ENCODE data around the gene ASB6.

ASB6 gene

DNA sequence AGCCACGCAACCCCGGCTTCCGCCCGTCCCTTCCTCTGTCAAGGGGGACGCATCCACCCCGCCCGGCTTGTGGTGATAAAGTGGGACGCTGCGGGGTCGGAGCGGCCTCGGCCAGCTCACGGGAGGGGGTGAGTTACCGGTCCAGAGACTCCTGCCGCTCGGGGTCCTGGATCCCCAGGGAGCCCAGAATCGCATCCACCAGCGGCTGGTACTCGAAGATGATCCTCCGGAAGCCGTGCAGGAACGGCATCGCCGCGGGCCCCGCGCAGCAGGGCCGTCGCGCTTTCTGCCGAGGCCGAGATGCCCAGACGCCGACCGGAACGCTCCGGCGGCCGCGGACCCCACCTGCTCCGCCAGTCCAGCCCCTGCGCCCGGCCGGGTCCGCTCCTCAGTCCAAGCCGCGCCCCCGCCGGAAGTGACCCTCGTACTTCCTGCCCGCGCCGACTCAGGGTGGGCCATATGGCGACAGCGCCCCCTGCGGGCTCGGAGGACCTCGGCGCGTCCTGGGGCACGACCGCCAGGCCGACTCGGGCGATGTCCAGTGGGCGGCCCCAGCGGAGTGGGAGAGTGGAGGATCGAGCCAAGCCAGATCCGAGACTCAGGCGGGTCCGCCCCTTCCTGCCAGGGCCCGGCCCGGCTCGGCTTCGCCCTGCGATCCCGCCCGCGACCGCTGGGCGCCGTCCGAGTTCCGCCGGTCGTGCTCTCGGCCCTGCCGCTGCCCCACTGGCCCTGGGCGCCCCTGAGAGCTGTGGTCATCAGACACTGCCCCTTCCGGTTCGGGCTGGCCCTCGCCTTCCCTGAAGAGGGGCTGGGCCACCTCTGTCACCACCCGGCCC lies at the start of gene ASB6:
ASB6 (minus strand) TSS at position 402 of the 836 bp plus-strand sequence; CDS start at position 250, 152 bp downstream.
- TF ChIP-seq, protein P1, sequence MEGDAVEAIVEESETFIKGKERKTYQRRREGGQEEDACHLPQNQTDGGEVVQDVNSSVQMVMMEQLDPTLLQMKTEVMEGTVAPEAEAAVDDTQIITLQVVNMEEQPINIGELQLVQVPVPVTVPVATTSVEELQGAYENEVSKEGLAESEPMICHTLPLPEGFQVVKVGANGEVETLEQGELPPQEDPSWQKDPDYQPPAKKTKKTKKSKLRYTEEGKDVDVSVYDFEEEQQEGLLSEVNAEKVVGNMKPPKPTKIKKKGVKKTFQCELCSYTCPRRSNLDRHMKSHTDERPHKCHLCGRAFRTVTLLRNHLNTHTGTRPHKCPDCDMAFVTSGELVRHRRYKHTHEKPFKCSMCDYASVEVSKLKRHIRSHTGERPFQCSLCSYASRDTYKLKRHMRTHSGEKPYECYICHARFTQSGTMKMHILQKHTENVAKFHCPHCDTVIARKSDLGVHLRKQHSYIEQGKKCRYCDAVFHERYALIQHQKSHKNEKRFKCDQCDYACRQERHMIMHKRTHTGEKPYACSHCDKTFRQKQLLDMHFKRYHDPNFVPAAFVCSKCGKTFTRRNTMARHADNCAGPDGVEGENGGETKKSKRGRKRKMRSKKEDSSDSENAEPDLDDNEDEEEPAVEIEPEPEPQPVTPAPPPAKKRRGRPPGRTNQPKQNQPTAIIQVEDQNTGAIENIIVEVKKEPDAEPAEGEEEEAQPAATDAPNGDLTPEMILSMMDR (IDR thresholded peaks at IDR 0.05): peak; percentile 99
- Mint-ChIP-seq H3K4me1 (peaks cover 48% of the 10 kb centered on the region), H3K36me3 (ENCODE audit: low read depth) (peaks cover 12% of the 10 kb centered on the region), H3K27me3 (ENCODE audit: low read depth, poor library complexity) (no peaks in the 10 kb centered on the region), H3K27ac (peak within 1 kb of the TSS; percentile 85), H3K9me3 (no peaks in the 10 kb centered on the region), H3K4me3 (peak within 1 kb of the TSS; percentile 88)
- DNase-seq: peak; percentile 100

DNA sequence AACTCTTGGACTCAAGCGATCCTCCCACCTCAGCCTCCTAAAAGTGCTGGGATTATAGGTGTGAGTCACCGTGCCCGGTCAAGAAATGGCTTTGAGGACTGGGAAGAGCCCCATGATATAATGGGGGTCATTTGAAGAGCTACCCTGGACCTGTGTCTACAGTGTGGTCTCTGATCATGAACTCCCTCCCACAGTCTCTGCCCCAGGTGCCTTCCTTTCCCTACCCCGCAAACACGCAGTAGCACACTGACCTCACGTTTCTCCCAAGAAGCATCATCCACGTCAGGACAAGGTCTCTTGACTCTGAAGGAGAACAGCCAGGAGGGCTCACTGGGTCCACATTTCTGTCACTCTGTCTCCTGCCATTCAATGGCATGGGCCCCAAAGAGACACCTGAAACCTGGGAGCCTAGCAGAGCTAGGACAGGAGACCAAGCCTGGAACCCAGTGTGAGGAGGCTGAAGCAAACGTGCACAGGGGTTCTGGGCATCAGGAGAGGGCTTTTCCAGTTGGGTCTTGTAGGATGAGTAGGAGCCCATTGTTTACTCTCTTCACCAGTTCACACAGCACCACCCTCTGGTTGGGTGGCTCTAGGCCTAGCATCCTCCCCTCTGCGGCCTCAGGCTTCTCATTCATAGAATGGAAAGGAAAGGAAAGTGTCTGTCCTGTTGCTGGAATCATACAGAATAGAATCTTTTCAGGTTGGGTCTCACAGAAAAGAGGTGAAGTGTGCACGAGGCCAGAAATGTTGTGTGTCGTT lies 46.5 kb upstream of the ASB6 start:
- peaks cover 5% of the 10 kb centered on the region for H3K4me1 Mint-ChIP-seq
- DNase-seq: no peak
- H3K4me3 Mint-ChIP-seq: no peak overlapping the region
- TF ChIP-seq, protein P1 (IDR thresholded peaks at IDR 0.05): no peak
- H3K27ac Mint-ChIP-seq: no peak overlapping the region
- H3K9me3 Mint-ChIP-seq: no peaks in the 10 kb centered on the region
- peaks cover 22% of the 10 kb centered on the region for H3K36me3 Mint-ChIP-seq (ENCODE audit: low read depth)
- H3K27me3 Mint-ChIP-seq (ENCODE audit: low read depth, poor library complexity): peaks cover 20% of the 10 kb centered on the region

DNA sequence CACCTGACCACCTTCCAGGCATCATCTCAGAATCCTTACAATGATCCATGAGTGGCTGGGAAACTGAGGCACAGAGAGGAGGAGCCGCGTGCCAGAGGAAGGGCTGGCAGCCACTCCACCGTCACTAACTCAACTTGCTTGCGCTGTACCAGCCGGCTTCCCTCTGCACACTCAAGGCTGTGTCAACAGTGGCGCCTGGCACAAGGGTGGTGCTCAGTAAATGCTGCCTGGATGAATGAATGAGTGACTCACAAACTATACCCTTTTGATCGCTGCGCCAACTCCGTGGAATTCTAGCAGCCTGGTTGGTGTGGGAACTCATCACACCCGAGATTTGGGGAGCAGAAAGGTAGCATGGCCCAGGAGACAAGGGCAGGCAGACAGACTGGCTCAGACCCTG lies 45.4 kb upstream of the ASB6 start:
- Mint-ChIP-seq H3K9me3 (no peaks in the 10 kb centered on the region), H3K36me3 (ENCODE audit: low read depth) (peaks cover 13% of the 10 kb centered on the region), H3K4me3 (no peak overlapping the region), H3K27me3 (ENCODE audit: low read depth, poor library complexity) (peaks cover 18% of the 10 kb centered on the region), H3K4me1 (peaks cover 5% of the 10 kb centered on the region), H3K27ac (no peak overlapping the region)
- DNase-seq: no peak
- TF ChIP-seq, protein P1 (IDR thresholded peaks at IDR 0.05): no peak

- H3K4me3 Mint-ChIP-seq: no peak overlapping the region
- peaks cover 9% of the 10 kb centered on the region for H3K36me3 Mint-ChIP-seq (ENCODE audit: low read depth)
- H3K27ac Mint-ChIP-seq: no peak overlapping the region
- H3K4me1 Mint-ChIP-seq: peaks cover 5% of the 10 kb centered on the region
- H3K27me3 Mint-ChIP-seq (ENCODE audit: low read depth, poor library complexity): peaks cover 17% of the 10 kb centered on the region
- TF ChIP-seq, protein P1 (IDR thresholded peaks at IDR 0.05): no peak
- no peaks in the 10 kb centered on the region for H3K9me3 Mint-ChIP-seq
- DNase-seq: no peak
Observed at GRCh38 chr9:129686736-129687135, 44.8 kb upstream of the ASB6 start.

DNA sequence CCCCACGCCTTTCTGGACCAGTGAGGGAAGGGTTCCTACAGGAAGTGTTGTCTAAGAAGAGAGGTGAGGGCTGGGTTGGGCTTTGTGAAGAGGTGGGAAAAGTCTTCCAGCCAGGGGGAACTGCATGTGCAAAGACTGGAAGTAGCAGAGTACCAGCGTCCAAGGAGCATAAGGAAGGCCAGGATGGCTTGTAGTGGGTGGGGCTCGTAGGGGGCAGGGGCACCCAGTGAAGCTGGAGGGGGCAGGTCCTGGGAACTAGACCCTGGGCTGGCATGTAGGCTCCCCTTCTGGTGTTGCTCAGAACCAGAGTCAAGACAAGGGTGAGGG lies 43.9 kb upstream of the ASB6 start:
- TF ChIP-seq, protein P1 (IDR thresholded peaks at IDR 0.05): no peak
- Mint-ChIP-seq H3K9me3 (no peaks in the 10 kb centered on the region), H3K4me1 (peaks cover 5% of the 10 kb centered on the region), H3K27ac (no peak overlapping the region), H3K4me3 (no peak overlapping the region), H3K36me3 (ENCODE audit: low read depth) (peaks cover 5% of the 10 kb centered on the region), H3K27me3 (ENCODE audit: low read depth, poor library complexity) (peaks cover 20% of the 10 kb centered on the region)
- DNase-seq: no peak

Measured in nephron progenitor cell (in vitro differentiated cells).